HG02642 (cell line): ENCODE measurements around the gene DIDO1.

Source experiments
- ATAC-seq: cut with Tn5 transposase; IDR thresholded peaks from one replicate; pipeline ENCODE4 v1.9.1; 2021; ENCODE audit warnings: mild to moderate bottlenecking; ENCODE audit not compliant: unreplicated experiment, poor library complexity

The DIDO1 gene

GRCh38 chr20:62898093-62898964 lies 28.0 kb downstream of the DIDO1 start:
- no peak for ATAC-seq

GRCh38 chr20:62897666-62898065 lies 28.6 kb downstream of the DIDO1 start:
- ATAC-seq, result no peak

- no peak for ATAC-seq
Measured at GRCh38 chr20:62896526-62896925, 29.8 kb downstream of the DIDO1 start.

DNA sequence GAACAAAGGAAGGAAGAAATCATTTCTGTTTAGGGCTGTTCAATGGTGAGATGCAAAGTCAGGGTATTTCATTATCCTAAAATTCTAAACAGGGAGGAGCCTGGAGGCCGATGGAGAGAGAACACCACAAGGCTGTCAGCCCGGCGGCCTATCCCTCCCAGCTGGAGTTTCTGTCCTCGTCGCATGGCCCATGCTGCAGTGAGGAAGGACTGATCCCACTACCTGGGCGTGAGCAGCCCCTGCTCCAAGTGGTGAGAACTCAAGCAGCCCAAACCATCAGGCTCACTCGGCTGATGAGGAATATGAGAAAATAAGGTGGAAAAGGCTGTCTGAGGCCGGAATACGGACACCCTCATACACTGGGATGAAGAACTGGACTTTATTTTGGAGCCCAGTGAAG lies 30.8 kb downstream of the DIDO1 start:
- ATAC-seq, result no peak

DNA sequence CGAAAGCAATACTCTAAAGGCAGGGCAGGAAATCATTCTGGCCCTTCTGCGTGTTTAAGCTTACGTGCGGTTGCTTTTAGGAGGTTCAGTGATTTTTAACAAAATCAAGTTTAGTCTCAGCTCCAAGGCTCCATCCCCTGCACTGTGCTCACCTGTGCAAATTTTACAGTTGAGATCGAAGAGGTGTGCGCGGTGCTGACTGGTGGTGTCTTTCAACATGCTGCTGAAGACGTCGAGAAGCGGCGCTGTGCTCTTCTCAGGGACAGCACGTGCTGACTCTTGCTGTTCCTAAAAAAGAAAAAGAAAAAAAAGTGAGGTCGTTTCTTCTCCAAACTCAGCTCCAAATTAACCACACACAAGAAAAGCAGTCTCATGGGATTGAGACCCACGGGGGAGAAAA lies 32.0 kb downstream of the DIDO1 start:
- ATAC-seq, result no peak

GRCh38 chr20:62893700-62894099 lies 32.6 kb downstream of the DIDO1 start:
- no peak for ATAC-seq

DNA sequence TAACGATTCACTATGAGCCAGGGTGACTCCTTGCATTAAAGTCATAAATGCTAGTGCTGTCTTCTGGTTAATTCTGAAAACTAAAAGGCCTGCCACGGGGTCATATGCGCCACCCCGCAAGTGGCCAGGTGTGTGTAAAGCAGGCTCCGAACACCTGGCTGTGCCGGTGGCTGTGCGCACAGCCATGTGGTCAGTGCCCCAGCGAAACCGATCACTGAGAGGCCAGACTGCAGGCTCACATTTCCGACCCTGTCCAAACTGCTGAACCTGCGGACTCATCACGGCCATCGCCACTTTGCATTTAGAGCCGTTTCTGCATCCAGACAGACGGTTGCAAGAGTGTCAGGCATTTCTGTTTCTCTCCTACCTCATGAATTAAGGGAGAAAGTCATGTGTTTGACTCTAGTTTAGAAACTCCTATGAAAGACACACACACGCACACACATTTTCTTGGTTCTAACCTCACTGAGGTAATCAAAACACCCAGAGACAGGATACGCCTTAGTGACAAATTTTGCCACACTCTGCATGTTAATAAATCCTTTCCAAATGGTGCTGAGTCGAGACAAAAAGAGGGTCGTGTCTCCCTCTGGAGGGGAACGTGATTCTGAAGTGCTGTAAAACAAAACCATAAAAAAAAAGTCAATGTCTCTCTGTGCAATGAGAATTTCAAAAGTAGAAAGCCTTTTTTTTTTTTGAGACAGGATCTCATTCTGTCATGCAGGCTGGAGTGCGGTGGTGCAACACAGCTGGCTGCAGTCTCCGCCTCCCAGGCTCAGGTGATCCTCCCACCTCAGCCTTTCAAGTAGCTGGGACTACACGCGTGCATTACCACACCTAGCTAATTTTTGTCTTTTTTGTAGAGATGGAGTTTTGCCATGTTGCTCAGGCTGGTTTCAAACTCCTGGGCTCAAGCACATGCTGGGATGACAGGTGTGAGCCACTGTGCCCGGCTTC lies 33.7 kb downstream of the DIDO1 start:
- no peak for ATAC-seq

- no peak for ATAC-seq
Measured at GRCh38 chr20:62891111-62891510, 35.2 kb downstream of the DIDO1 start.

DNA sequence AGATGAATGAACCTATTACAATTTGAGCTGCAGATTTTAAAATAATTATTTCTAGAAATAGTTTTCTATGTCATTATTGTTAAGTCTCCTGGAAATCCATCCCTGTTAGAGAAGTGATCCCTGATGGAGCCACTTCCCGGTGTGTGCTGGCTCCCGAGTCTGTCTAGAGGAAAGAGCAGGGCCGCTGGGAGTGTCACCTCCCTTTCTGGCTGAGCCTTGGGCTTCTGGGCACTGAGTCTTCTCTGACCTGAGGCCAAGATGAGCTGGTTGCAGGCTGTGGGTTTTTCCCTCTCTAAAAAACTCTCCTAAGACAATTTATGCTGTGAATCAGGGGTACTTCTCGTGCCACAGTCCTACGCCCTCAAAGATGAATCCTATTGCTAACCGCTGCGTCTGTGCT lies 35.9 kb downstream of the DIDO1 start:
- no peak for ATAC-seq

DNA sequence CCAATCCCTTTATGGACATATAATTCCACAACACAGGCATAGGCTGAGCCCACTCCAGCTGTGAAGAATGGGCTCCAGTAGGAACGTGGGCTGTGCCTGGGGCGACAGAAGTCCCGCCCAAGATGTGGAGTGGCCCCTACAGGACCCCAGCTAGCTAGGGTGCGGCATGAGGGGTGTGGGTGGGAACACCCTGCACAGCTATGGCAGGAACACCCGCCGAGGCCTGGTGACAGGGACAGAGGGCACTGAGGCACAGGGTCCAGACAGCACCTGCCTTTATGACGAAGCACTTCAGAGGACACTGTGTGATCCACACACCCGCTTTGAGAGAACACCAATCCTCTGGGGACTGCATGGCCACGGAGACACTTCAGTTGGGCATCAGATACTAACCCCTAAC lies 36.4 kb downstream of the DIDO1 start:
- no peak for ATAC-seq

DNA sequence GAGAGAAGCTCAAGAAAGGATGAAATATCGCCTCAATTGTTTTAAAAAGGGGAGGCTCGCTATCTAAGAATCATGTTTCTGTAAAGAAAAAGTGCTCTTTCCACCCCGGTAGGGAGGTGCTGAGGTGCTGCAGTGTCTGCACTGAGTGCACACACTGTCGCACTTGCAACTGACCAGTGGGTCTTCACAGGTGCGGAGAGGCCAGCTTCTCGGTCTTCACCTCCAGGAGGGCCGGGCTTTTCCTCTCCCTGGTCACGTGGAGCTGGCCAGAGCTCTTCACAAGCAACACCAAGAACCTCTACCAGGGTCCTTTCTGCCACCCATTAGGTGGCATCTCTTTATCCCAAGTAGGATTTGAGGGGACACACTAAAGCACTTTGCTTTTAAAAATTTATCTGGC lies 36.9 kb downstream of the DIDO1 start:
- ATAC-seq, result no peak

- ATAC-seq, result no peak
Measured at GRCh38 chr20:62888910-62889309, 37.4 kb downstream of the DIDO1 start.

- no peak for ATAC-seq
Measured at GRCh38 chr20:62888406-62888805, 37.9 kb downstream of the DIDO1 start.

DNA sequence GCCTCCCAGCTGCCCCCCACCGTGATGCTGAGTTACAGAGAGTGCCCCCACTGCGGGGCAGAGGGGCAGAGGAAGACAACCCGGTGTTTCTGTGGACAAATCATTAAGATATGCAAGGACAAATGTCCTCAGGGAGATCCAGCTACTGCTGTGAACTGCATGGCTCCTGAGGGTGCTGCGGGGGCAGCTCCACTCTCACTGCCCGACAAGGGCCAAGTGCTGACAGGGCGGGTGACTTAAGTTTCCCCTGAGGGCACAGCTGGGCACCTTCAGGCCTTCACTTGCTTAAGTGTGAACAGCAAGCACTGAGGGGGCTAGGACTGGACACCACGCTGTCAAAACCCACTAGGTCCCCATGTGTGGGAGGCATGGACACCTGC lies 38.5 kb downstream of the DIDO1 start:
- no peak for ATAC-seq

- no peak for ATAC-seq
Measured at GRCh38 chr20:62887152-62887859, 39.0 kb downstream of the DIDO1 start.

GRCh38 chr20:62886709-62887058 lies 39.6 kb downstream of the DIDO1 start:
- ATAC-seq, result no peak

DNA sequence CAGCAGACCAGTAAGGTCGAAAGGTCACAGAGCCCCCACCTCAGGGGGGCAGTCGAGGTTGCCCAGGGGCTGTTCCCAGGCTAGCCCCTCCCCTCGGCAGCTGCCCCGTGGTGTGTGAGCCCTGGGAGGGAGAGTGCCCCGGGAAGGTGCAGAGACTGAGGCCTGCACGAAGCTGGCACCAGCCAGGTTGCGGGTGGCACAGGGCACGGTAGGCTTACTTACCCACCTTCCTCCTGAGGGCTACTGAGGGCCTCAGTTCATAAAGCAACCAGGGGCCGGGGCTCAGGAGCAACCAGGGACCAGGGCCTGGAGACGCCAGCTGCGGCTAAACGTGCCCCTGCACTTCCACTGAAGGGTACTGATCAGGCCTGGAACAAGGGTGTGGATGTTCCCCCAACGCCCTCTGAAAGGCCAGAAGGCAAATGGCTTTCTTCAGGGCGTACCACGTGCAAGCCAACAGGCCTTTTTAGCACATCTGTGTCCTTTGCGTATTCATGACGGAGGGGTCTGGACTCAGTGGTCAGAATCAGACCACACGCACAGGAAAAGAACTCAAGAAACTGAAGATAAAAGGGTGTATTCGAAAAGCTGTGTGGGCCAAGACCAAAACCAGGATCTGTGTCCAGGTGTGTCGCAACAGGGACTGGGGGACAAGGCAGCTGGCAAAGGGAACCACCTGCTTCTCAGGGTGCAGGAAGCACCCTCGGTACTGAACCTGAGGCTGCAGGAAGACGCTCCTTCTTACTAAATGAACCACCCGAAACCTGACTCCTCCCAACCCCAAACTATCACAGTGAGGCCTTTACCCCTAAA lies 40.2 kb downstream of the DIDO1 start:
- no peak for ATAC-seq

- no peak for ATAC-seq
Measured at GRCh38 chr20:62885046-62885895, 41.0 kb downstream of the DIDO1 start.

- ATAC-seq, result no peak
Measured at GRCh38 chr20:62884556-62884955, 41.7 kb downstream of the DIDO1 start.
